HG03439 (cell line): ENCODE data around the gene ZNF577.
A peak's percentile ranks its signal among the peaks of the same experiment; 100 is the strongest.
"Not testable (repeated sequence)": the region's sequence is repeated elsewhere in the genome, so short reads cannot be mapped to it uniquely, and the experiment has no call there.

Source experiments
- ATAC-seq: cut with Tn5 transposase; IDR thresholded peaks from one replicate; pipeline ENCODE4 v1.9.1; 2021; ENCODE audit warnings: mild to moderate bottlenecking, moderate library complexity; ENCODE audit not compliant: unreplicated experiment

The ZNF577 gene

DNA sequence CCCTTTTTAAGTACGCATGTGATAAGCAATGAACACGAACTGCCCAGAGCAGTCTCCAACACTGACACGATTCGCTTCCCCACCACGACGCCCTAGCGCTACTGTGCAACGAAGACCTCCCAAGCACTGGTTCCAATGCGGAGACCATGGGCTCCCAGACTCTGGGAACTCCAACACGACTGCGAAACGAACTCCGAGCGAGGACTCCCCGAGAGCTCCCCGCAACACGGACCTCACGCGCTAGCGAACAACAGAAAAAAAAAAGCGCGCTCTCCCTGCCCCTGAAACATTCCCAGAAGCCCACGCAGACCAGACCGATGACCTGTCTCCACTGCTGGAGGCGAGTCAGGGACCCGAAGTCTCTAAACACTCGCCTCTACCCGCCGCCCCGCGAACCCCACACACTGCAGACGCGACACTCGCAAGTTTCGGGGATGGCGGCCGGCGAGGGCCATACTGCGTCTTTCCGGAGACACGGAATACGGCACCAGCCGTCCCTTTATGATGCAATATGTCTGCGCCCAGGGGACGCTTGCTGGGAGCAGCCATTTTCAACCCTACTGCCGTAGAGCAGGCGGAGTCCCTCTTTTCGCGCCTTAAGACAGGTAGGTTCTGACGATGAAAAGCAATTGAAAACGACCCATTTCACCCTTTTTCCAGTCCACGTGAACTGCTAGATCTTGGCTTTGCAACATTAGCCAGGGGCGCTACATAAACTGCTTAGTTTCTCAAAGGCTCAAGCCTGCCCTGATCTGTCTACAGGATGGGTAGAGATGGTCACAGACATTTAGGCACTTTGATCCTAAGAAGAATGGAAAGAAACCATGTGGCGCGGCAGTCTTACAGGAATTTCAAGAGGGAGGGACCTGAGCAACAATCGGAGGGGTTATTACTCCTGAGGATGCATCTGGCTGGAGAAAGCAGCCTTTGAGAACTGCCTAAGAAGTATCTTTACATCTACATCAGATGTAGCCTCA is at the start of gene ZNF577:
Gene ZNF577 (minus strand): TSS at position 430 of the 977 bp plus-strand sequence. CDS start 7,569 bp downstream, outside the sequence.
- no peak for ATAC-seq

DNA sequence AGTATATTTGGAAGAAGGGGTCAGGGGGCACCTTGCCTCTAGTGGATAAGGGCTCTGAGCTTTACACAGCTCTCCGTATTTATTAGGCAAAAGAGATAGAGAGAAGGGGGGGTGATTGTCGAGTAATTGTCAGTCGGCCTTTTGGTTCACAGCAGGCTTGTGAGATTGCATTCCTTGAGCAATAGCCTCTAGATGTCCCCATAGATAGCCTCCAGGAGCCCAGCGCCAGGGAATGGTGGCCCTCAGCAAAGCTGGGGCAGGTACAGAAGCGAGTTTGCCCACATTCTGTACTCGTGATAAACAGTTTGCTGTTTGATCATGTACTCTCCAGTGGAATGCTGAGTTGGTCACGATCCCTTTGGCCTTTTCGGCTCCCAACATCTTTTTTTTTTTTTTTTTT is 44.2 kb upstream of the ZNF577 start:
- ATAC-seq = no peak

DNA sequence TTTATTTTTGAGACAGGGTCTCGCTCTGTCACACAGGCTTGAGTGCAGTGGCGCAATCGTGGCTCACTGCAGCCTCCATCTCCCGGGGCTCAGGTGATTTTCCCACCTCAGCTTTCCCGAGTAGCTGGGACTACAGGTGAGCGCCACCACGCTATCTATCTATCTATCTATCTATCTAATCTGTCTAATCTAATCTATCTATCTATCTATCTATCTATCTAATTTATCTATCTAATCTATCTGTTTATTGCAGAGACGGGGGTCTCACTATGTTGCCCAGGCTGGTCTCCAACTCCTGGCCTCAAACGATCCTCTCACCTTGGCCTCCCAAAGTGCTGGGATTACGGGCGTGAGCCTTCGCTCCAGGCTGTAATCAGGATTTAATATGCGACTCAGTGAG is 40.1 kb upstream of the ZNF577 start:
- ATAC-seq = no peak

DNA sequence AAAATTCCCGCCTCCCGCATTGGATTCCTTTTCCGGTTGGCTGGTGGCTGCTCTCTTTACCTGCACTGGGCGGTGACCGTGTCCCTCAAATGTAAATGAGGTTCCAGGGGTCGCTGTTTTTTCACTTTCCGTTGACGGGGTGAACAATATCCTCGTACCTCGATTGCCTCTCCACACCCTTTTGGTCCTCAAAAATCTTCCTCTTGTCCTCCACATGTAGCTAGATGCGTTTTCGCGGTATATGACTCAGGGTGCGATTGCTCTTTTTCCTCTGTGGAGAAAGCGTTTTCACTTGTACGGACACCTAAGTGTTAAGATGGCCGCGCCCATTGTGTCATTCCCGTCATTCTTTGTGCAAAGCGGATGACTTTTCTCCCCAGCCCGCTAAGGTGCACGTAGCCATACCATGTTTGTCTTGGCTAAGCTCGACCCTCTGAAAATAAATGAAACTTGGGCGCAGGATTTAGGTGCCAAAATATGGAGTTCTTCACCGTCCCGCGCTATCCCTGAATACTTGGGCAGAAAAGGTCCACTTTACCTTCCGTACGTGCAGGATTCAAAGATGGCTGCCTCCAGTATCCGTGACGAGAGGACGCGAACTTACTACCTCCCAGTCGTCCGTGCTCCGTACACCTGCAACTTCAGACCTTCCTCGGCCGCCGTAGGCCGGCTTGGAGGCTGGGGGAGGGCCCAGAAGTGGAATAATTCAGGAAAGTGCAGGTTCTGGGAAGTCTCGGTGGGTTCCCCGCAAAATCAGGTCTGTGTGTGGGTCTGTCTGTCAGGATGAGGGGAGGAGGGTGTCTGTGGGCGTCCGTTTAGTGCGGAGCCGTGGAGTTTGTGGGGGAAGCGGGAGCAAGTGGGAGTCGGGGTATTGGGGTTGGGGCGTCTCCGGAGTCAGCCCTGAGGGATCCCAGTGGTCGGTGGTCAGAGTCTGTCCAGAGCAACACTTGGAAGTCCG is 39.3 kb upstream of the ZNF577 start, which contains the start of gene ZNF613:
Gene ZNF613 (plus strand): TSS at position 689 of the 958 bp plus-strand sequence. CDS start 8,749 bp downstream, outside the sequence.
- peak; percentile 86 for ATAC-seq

GRCh38 chr19:51926426-51926783 is 38.7 kb upstream of the ZNF577 start:
- no peak for ATAC-seq

GRCh38 chr19:51921949-51922348 is 34.2 kb upstream of the ZNF577 start:
- no peak for ATAC-seq

DNA sequence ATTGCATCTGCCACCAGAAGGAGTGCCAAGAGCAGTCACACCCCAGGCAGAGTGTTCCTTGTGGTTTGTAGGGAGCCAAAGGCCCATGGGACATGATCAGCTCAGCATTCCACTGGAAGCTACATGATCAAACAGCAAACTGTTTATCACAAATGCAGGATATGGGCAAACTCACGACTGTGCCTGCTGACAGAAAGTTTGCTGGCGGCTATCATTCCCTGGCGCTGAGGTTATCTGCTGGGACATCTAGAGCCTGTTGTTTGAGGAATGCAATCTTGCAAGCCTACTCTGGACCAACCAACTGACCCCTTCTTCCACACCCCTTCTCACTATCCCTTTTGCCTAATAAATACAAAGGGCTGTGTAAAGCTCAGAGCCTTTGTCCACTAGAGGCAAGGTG is 31.9 kb upstream of the ZNF577 start:
- ATAC-seq = no peak

DNA sequence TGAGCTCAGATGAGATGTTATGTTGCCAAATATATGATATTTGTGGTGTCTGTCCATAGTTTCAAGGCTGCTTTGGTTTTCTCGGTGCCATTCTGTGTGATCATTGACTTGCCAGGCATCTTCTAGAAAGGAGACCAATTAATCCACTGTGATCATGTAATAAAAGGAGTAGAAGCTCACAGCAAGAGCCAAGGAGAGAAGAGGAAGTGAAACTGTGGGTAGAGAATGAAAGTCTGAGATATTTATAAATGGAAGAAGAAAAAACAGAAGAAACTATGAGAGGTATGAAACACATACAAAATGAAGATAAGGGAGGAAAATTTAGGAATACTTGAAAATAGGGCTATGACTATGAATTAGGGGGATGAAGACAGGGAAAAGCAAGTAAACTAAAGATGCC is 28.4 kb upstream of the ZNF577 start:
- no peak for ATAC-seq

DNA sequence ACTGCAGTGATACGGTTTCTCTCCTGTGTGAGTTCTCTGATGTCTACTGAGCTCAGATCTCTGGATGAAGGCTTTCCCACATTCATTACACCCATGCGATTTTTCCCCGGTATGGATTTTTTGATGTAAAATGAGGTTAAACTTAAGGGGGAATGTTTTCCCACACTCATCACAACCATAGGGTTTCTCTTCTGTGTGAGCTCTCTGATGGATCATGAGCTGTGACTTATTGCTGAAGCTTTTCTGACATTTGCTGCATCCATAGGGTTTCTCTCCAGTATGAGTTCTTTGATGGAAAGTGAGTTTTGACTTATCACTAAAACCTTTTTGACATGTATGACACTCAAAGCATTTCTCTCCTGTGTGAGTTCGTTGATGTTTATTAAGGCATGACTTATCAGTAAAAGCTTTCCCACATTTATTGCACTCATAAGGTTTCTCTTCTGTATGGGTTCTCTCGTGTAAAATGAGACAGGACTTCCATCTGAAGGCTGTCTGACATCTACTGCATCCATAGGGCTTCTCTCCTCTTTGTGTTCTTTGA is 27.6 kb upstream of the ZNF577 start:
- no peak for ATAC-seq

GRCh38 chr19:51907981-51908380 is 20.2 kb upstream of the ZNF577 start:
- not testable (repeated sequence) for ATAC-seq

DNA sequence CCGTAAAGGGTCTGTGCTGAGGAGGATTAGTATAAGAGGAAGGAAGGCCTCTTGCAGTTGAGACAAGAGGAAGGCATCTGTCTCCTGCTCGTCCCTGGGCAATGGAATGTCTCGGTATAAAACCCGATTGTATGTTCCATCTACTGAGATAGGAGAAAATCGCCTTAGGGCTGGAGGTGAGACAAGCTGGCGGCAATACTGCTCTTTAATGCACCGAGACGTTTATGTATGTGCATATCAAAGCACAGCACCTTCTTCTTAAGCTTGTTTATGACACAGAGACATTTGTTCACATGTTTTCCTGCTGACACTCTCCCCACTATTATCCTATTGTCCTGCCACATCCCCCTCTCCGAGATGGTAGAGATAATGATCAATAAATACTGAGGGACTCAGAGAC is 18.4 kb upstream of the ZNF577 start:
- not testable (repeated sequence) for ATAC-seq

DNA sequence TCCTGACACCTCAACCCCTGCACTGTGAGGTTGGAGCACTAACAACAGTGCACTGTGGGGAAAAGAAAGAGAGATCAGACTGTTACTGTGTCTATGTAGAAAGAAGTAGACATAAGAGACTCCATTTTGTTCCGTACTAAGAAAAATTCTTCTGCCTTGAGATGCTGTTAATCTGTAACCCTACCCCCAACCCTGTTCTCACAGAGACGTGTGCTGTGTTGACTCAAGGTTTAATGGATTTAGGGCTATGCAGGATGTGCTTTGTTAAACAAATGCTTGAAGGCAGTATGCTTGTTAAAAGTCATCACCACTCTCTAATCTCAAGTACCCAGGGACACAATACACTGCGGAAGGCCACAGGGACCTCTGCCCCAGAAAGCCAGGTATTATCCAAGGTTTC is 17.9 kb upstream of the ZNF577 start:
- ATAC-seq = not testable (repeated sequence)

GRCh38 chr19:51905206-51905605 is 17.5 kb upstream of the ZNF577 start:
- peak; percentile 19 for ATAC-seq

- peak; percentile 96 for ATAC-seq
Measured at GRCh38 chr19:51904331-51905165, 16.8 kb upstream of the ZNF577 start, which contains the start of gene ZNF649. ZNF649 (minus strand) TSS chr19:51905017; CDS start chr19:51900107, 4,910 bp downstream.

DNA sequence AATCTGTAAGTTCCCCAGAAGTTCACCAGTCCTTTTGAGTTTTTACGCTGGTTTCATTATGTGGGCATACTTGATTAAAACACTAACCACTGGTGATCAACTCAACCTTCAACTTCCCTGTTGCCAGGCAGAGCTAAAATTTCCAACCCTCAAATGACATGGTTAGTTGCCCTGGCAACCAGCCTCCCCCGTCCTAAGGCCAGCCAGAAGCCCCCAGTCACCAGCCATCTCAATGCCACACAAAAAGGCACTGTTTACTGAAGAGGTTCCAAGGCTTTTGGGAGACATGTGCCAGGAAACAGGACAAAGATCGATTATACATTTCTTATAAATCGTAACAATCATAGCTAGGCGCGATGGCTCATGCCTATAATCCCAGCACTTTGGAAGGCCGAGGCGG is 15.4 kb upstream of the ZNF577 start:
- no peak for ATAC-seq

GRCh38 chr19:51901860-51902259 is 14.1 kb upstream of the ZNF577 start:
- ATAC-seq = no peak

- no peak for ATAC-seq
Measured at GRCh38 chr19:51891193-51891747, 3.5 kb upstream of the ZNF577 start.

GRCh38 chr19:51889934-51890333 is 2.2 kb upstream of the ZNF577 start:
- no peak for ATAC-seq

DNA sequence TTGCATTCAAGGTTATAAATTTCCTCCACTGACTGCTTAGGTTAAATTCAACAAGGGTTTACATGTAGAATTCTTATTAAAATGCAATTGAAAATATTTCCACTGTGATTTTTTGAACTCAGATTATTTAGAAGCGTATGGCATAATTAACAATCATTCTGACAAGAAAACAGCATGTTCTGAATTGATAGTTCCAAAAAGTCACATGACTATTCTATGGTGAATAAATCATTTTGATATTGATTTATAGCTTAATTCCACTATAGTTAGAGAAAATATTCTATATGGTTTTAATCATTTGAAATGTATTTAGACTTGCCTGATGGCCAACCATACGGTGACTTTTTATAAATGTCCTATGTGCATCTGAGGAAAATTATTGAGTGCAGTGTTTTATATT is 3.0 kb downstream of the ZNF577 start:
- no peak for ATAC-seq

GRCh38 chr19:51882518-51882917 is 5.2 kb downstream of the ZNF577 start:
- ATAC-seq = no peak
